T follicular helper cell (primary cell): ENCODE results near the gene PXYLP1.

Experiments used
- DNase-seq: peaks from one replicate; pipeline ENCODE4 v3.0.0-alpha.2; 2020; ENCODE audit warnings: low read depth

The PXYLP1 gene

DNA sequence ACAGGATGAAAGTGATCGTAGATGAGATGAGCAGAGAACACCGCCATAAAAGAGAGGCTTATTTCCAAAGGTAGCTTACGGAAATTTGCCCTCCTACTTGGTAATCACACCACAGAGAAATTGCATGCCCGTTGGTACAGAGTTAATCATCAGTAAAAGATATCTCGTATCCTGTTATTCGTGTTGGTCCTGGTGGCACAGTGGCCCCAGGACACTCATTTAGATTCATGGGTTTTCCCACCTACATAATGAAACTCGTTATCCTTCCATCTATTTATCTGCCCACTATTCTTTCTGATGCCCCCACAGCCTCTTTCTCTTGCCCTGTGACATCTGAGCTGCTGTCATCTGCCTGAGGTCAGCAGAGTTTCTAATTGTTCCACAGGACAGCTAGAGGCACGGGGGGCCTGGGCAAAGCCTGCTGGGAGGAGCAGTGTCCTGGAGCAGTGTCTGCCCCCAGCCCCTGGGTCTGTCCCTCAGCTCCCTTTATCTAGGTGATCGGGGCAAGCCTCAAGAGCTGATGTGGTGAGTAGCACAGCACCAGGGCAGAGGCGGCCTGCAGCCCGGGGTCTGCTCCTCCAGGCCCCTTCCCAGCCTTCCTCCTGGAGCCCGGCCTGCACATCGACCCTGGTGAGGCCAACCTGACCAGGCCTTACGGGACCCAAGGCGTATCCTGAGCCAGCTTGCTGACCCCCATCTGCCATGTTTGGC, 42.2 kb downstream of the PXYLP1 start:
- no peak for DNase-seq

DNA sequence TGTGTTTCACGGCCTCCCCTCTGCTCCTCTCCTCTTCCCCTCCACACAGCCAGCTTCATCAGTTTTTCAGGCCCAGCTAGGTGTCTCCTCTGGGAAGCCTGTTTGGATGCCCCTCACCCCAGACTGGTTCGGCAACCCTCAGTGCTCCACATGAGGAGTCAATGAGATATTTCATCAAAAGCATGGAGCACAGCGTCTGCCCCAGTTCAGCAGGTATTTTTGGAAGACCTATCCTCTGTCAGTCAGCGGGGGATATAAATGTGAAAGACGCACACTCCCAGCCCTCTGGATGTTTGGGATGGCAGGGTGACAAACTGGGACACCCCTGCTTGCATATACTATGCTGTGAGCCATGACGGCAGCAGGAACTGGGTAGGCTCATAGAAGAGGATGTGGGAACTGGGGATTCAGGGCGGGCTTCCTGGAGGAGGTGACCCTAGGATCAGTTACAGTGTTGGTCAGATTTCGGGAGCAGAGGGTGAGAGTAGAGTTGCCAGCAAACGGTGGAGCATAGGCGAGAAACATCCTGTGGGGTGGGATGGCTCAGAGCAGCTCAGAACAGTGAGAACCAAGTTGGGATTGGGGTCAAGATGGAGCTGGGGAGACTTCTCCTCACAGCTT, 42.9 kb downstream of the PXYLP1 start:
- DNase-seq: no peak

DNA sequence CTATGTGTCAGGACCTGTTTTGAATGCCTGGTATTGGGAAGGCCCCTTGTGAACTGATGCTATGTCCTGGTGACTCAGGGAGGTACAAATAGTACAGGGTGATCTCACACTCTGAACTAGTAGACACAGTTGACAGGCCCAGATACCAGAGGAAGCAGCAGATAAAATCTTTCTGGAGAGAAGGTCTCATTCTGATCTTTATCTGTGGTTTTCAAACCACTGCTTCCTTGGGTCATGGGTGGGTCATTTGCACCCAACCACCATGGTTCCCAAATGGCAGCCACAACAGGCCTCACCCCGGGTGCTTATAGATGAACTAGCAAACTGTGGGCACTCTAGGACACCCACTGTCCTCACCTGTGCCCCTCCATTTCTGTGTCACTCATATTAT, 43.4 kb downstream of the PXYLP1 start:
- DNase-seq: no peak

DNA sequence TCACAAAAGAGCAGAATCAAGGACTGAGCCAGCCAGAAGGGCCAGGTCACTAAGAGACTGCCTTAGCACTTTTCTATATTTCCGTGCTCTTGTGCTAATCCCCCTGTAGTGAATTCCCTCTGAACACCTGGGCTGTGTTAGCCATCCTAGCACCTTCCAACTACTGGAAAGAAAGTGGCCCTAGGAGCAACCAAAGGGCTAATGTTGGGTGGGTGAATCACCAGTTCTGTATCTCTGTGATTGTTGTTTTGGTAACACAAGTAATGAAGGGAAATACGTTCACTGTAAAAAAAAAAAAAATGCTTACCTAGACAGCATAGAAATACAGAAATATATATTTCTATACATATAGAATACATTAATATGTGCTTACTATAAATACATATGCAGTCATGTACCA, 43.9 kb downstream of the PXYLP1 start:
- DNase-seq: no peak

DNA sequence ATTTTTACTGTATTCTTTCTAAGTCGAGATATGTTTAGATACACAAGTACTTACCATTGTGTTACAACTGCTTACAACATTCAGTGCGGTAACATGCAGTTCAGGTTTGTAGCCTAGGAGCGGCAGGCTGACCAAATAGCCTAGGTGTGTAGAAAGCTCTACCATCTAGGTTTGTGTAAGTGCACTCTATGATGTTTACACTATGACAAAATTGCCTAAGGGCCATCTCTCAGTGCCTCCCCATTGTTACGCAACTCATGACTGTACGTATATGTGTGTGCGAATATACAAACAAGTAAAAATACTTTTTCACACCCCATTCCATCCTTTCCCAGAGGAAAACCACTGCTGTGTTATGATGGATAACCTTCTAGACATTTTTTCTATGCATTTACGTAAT, 44.3 kb downstream of the PXYLP1 start:
- no peak for DNase-seq

DNA sequence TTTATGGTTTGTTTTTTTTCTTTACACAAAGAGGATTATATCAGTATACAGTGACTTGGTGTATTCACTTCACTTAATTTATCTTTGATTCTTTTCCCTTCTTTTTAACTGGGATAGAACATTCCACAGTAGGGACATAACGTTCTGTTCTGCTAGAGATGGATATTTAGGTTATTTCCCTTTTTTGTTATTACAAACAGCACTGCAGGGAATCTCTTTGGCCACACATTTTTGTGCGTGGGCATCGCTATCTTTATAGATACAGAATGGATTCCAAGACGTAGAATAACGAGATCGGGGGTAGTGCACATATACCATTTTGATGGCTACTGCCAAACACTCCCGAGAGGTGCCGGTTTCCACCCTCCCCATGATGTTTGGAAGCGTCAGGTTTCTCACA, 44.8 kb downstream of the PXYLP1 start:
- DNase-seq: no peak

DNA sequence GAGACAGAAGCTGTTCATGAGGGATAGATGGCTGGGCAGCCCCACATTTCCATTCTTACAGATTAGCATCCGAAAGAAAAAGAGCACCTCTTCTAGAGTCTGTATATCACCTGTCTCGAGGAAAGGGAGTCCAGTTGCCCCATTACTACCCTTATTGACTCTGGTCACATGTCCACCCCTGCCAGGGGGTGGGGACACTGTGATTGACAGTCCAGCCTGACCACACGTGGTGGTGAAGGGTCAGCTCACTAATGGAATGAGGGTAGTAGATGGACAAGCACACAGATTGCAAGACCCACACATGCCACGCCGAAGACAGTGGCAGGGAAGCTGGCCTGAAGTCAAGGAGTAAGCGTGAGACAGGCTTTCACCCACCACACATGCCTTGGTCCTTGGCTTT, 45.8 kb downstream of the PXYLP1 start:
- DNase-seq: no peak

DNA sequence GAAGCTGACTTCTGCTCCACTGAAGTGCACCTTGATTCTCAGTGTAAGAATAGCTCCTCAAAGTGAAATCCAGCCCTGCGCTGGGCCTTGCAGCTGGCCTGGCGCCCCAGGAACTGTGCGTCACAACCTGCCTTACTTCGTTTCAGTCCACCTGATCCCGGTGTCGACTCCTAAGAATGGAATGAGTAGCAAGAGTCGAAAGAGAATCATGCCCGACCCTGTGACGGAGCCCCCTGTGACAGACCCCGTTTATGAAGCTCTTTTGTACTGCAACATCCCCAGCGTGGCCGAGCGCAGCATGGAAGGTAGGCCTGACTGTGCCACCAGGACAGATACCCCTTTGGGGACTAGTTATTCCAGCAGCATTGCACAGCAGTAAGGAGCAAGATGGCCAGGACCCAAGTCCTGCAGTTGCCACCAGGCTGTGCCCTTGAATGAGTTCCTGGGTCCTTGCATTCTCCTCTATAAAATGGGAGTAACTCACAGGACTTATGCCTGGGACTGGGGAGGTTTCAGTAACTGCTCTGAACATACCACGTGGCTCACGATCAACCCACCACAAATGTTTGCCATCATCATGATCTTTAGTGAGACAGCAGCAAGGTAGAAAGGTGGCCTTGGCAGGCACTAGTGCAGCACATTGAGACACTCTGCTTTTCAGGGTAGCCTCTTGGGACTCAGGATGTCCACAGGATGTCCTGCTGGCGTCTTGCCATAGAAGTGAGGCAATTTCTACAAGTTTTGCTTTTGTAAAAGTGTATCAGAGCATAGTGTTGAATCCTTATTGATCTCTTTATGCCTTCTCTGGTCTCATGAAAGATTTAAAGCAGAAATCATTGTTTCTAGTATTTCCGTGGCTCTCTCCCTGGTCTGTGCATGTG, 46.8 kb downstream of the PXYLP1 start:
- no peak for DNase-seq

DNA sequence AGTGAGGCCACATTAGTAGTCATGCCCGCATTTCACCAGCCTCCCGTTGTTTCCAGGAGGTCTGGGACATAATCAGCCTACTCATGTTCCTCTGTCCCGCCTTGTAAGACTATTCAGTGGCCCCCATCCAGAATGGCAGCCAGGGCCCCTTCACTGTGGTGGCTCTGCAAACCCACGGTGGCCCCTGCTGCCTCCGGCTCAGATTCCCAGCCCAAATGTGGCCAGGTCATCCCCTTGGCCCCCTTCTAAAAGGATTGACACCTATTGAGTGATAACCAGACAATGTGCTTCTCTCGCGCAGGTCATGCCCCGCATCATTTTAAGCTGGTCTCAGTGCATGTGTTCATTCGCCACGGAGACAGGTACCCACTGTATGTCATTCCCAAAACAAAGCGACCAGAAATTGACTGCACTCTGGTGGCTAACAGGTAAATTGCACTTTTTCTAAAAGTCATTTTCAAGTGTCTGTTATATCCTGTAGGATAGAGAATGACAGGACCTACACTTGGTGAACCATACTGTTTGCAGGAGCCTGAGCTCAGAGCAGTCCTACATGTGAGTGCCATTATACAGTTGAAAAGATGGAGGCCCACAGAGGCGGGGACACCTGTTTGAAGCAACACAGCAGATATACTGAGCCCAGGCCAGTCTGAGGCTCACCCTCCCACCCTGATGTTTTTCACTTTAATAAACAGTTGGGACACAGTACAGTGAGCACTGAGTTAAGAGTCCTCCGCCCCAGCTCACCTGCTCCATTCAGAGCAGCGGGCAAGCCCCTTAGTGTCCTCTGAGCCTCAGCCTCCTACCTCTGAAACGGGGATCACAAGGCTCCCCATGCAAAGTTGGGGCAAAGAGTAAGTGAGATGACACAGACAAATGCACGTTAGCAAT, 47.7 kb downstream of the PXYLP1 start:
- no peak for DNase-seq

DNA sequence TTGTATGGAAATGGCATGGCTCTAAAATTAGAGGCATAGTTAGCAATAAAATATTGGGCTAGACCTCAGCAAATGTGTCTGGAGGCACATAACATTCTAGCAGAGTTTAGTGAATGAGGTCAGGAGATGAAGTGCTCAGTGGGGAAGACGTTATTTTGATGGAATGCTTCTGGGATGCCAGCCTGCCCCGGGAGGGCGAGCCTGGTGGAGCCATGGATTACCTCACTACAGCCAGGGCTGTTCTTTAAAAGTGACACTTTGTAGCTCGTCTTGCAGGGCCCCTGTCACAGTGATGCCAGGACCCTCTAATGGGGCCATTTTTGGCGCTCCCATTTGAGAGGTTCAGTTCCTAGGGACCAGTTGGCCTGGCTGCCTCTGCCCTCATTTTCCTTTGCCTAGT, 48.5 kb downstream of the PXYLP1 start:
- no peak for DNase-seq

DNA sequence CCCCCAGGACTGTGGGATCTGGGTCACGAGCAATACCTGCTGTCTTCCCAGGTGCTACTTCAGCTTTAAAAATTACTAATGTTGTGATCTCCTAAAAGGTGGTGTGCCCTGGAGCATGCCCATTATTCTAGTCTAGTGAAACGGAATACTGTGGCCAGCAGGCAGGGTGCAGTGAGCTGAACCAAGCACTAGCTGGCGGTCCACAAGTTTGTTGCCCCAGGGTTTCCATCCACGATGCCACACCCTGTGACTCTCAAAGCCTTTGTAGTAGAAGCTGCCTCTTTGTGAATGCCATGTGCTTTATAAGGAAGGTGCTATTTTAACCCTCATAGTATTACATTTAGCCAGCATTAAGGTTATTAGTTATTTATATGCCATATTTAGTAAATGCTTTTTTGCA, 49.1 kb downstream of the PXYLP1 start:
- DNase-seq: no peak

DNA sequence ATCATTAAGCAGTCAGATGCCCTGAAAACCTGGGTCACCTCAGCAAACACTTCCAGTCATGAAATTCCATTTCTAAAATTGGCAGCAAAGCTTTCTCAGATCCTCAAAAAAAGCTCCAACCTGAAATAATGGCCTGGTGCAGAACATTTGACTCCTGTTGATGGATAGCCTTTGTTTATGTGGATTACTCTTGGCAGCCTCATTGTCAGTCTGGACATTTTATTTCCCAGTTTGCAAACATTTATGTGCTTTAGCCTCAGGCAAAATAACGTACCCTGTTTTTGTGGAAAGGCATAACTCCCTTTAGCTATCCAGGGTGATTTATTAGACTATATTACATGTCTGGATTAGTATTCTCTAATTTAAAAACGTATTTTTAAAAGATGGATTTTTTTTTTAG, 53.9 kb downstream of the PXYLP1 start:
- DNase-seq: no peak

DNA sequence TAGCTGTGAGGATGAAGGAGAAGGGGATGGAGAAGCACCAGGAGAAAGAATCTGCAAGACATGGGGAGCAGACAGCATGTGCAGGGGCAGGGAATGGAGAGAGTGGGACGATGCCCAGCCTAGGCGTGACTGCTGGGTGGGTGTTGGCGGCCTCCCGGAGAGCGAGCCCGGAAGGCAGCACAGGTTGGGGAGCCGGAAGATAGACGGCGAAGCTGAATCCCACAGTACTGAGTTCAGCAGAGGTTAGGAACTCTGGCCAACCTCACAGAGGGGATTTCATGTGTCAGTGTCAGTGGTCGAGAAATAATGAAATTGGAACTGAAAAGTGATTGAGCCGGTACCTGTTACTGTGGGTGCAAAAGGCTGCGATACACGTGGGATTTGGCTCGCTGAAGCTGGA, 55.2 kb downstream of the PXYLP1 start:
- no peak for DNase-seq

DNA sequence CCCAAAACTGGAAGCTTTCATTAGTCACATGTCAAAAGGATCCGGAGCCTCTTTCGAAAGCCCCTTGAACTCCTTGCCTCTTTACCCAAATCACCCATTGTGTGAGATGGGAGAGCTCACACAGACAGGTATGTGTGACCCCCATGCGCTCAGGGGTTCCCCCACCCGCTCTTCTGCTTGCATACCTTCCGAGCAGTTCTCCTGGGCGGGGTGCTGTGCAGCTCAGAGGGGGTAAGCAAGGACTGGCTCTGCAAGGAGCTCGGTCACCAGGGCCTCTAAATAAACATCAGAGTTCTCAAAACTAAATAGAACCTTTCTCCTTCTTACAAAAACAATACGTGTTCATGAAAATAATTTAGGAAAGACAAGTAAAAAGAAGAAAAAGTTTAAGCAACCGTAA, 55.7 kb downstream of the PXYLP1 start:
- no peak for DNase-seq

DNA sequence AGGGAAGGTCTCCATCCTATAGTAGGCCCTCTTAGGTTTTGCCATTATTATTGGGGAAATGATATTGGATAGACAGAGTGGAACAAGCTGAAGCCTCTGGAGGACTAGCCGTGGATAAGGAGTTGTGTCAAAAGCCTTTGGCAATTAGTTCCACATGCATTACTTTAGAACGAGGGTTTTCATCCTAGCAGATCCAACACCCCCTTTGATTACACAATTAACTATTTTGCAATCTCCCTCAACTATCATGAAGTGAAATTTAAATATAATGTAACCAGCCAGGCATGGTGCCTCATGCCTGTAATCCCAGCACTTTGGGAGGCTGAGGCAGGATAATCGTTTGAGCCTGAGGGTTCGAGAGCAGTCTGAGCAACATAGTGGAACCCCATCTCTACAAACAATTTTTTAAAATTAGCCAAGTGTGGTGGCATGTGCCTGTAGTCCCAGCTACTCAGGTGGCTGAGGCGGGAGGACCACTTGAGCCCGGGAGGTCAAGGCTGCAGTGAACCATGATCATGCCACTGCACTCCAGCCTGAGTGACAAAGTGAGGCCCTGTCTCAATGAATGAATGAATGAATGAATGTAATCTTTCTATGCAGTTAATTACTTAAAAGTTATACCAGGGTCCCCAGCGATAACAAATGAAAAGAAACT, 56.8 kb downstream of the PXYLP1 start:
- DNase-seq: no peak

DNA sequence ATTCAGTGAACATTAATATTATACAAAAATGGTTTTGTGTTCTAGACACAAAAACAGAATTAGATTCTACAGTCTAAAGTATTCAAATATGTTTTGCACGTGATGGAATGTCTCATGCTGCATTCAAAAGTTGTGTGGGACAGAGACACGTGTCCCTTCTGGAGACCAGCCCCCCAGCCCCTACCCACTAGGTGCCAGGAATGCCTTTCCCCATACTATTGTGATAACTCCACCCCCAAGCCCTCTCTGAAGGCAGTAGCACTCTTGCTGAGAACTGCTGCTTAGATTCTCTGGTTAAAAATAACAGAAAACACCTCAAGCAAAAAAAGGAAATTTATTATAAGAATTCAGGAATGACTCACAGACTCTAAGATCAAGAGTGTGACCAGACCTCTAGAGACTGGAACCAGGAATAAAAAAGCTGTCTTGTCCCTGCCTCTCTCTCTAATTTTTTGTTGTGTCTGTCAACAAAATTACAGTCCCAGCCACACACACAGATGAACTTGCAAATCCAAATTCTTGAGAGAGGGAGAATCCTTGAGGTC, 57.7 kb downstream of the PXYLP1 start:
- no peak for DNase-seq

DNA sequence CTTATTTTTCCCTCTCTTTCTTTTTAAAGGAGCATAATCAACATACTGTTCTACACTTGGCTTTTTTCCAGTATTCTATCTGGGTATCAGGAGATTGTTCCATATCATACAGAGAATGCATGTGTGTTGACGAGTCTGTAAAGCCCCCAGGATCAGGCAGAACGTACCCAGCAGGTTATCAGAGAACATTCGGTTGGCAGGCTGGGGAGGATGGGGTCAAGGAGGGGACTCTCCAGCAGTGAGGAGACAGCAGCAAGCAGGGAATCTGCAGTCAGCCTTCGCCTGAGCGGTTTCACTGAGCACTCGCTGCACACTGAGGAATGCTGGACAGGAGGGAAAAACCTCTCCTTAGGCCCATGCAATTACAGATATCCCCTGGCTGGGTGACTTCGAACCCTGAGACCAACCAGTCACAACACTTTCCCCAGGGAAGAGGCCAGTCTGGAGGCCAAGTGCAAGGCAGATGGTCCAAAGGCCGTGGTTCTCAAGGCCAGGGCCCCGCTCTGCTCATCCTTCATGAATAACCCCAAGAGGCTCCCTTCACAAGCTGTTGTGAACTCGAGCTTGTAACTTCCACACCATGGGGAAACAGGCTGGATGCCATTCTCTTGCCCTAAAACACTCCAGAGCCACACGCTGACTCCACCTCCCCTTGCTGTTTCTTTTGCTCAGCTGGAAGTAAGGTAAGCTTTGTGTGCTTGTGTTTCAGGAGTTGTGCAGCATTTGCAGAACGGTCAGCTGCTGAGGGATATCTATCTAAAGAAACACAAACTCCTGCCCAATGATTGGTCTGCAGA, 60.1 kb downstream of the PXYLP1 start:
- DNase-seq: no peak

DNA sequence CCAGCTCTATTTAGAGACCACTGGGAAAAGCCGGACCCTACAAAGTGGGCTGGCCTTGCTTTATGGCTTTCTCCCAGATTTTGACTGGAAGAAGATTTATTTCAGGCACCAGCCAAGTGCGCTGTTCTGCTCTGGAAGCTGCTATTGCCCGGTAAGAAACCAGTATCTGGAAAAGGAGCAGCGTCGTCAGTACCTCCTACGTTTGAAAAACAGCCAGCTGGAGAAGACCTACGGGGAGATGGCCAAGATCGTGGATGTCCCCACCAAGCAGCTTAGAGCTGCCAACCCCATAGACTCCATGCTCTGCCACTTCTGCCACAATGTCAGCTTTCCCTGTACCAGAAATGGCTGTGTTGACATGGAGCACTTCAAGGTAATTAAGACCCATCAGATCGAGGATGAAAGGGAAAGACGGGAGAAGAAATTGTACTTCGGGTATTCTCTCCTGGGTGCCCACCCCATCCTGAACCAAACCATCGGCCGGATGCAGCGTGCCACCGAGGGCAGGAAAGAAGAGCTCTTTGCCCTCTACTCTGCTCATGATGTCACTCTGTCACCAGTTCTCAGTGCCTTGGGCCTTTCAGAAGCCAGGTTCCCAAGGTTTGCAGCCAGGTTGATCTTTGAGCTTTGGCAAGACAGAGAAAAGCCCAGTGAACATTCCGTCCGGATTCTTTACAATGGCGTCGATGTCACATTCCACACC, 60.9 kb downstream of the PXYLP1 start:
- DNase-seq: no peak

DNA sequence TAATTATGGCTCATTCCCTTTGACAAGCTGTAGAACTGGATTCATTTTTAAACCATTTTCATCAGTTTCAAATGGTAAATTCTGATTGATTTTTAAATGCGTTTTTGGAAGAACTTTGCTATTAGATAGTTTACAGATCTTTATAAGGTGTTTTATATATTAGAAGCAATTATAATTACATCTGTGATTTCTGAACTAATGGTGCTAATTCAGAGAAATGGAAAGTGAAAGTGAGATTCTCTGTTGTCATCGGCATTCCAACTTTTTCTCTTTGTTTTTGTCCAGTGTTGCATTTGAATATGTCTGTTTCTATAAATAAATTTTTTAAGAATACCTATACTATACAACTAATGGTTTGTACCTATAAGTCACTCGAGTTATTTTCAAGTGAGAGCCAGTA, 62.7 kb downstream of the PXYLP1 start:
- DNase-seq: no peak

DNA sequence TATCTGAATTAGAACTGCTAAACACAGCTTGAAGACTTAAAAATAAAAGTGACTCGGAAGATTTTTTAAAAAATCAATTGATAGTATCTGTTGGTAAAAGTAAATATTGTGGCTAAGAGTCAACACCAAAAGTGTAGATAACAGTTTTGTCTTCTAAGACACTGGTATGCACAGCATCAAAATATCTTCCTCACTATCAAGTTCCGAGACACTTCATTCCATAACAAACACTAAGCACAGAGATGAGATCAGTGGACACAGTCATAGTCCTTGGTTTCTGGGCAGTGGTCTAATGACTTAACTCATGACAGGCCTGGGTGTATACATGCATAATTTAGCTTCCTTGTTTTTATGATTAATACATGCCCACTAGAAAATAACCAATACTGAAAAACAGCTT, 63.2 kb downstream of the PXYLP1 start:
- DNase-seq: no peak
